SK-N-SH treated with all-trans-retinoic acid at 6 μM for 48 hours (cell line): Measurements from ENCODE around the gene CALU.

Experiments used
- CREB5 ChIP-seq: fragments of 250-450 bp; sonication (Bioruptor Pico); IDR thresholded peaks from 2 replicates; pipeline ENCODE4 v1.5.1; 2020; ENCODE audit warnings: low read depth, mild to moderate bottlenecking, moderate library complexity
- CSDC2 ChIP-seq: fragments of 250-450 bp; sonication (Bioruptor Pico); IDR thresholded peaks from 2 replicates; pipeline ENCODE4 v1.5.0; 2020; ENCODE audit warnings: mild to moderate bottlenecking, moderate library complexity
- GLIS3 ChIP-seq: fragments of 250-450 bp; sonication (Bioruptor Pico); IDR thresholded peaks from 2 replicates; pipeline ENCODE4 v1.5.0; 2020; ENCODE audit warnings: mild to moderate bottlenecking, moderate library complexity
- PPARA ChIP-seq: fragments of 250-450 bp; sonication (Bioruptor Pico); IDR thresholded peaks from 2 replicates; pipeline ENCODE4 v1.5.0; 2020; ENCODE audit warnings: mild to moderate bottlenecking, borderline replicate concordance
- SNAI2 ChIP-seq: fragments of 250-450 bp; sonication (Bioruptor Pico); IDR thresholded peaks from 2 replicates; pipeline ENCODE4 v1.5.0; 2020; ENCODE audit warnings: mild to moderate bottlenecking, moderate library complexity
- TCF4 ChIP-seq: fragments of 250-450 bp; sonication (Bioruptor Pico); IDR thresholded peaks from 2 replicates; pipeline ENCODE4 v1.8.0; 2021; ENCODE audit warnings: mild to moderate bottlenecking, moderate library complexity, borderline replicate concordance
- ZFP30 ChIP-seq: fragments of 450-650 bp; formaldehyde crosslinking; IDR thresholded peaks from 2 replicates; pipeline ENCODE4 v1.5.0; 2022; ENCODE audit warnings: mild to moderate bottlenecking, moderate library complexity
- ZNF8 ChIP-seq: fragments of 450-650 bp; formaldehyde crosslinking; IDR thresholded peaks from 2 replicates; pipeline ENCODE4 v1.5.0; 2020; ENCODE audit warnings: mild to moderate bottlenecking, moderate library complexity
- TF ChIP-seq, protein P1 (sequence below): fragments of 250-450 bp; sonication (Bioruptor Pico); IDR thresholded peaks from 2 replicates; pipeline ENCODE4 v1.5.0; 2020; ENCODE audit warnings: mild to moderate bottlenecking, moderate library complexity

DNA sequence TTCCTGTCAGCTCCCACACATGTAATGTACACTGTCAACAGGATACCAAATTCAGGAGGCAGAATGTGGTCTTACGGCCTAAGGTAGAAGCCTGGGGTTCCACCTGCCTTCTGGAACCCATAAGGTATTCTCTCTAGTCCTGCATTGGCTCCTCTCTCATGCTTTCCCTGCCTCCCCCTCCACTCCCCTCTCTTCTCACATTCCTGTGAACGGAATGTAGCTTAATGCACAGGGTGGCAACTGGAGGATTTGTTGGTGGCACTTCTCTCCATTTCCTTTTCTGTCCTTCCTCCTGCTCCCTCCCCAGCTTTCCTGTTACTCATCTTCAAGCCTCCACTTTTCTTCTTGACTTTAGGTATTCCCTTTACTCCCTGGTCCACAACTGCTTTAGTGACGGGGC is 79.5 kb downstream of the CALU start:
- no peak for TF ChIP-seq SNAI2 (CRISPR knock-in tag)
- TF ChIP-seq ZFP30 (CRISPR knock-in tag), result no peak
- TF ChIP-seq CREB5 (CRISPR knock-in tag), result no peak
- no peak for TF ChIP-seq GLIS3
- TF ChIP-seq ZNF8 (CRISPR knock-in tag), result no peak
- no peak for TF ChIP-seq CSDC2
- TF ChIP-seq TCF4 (CRISPR knock-in tag), result no peak
- TF ChIP-seq, protein P1, sequence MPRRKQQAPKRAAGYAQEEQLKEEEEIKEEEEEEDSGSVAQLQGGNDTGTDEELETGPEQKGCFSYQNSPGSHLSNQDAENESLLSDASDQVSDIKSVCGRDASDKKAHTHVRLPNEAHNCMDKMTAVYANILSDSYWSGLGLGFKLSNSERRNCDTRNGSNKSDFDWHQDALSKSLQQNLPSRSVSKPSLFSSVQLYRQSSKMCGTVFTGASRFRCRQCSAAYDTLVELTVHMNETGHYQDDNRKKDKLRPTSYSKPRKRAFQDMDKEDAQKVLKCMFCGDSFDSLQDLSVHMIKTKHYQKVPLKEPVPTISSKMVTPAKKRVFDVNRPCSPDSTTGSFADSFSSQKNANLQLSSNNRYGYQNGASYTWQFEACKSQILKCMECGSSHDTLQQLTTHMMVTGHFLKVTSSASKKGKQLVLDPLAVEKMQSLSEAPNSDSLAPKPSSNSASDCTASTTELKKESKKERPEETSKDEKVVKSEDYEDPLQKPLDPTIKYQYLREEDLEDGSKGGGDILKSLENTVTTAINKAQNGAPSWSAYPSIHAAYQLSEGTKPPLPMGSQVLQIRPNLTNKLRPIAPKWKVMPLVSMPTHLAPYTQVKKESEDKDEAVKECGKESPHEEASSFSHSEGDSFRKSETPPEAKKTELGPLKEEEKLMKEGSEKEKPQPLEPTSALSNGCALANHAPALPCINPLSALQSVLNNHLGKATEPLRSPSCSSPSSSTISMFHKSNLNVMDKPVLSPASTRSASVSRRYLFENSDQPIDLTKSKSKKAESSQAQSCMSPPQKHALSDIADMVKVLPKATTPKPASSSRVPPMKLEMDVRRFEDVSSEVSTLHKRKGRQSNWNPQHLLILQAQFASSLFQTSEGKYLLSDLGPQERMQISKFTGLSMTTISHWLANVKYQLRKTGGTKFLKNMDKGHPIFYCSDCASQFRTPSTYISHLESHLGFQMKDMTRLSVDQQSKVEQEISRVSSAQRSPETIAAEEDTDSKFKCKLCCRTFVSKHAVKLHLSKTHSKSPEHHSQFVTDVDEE (CRISPR knock-in tag), result no peak
- no peak for TF ChIP-seq PPARA (CRISPR knock-in tag)
